H9 (cell line): ENCODE measurements around the gene ZNF608. TPM values are rescaled to one million over a fixed set of nuclear protein-coding genes. Genes with fewer than 3 reads are reported as not detected.

Experiments used
- DNase-seq: peaks from one replicate; pipeline ENCODE4 v3.0.0-alpha.2; 2017
- H2AFZ ChIP-seq: one replicate; pipeline ENCODE4 v1.6.1; 2013; ENCODE audit warnings: mild to moderate bottlenecking, low read length, control low read depth, moderate library complexity
- H2AK5ac ChIP-seq: 2 replicates; pipeline ENCODE4 v1.6.1; 2013; ENCODE audit warnings: low read length, control low read depth, mixed read lengths; ENCODE audit not compliant: insufficient read length
- H2BK120ac ChIP-seq: one replicate; pipeline ENCODE4 v1.6.1; 2013; ENCODE audit warnings: low read depth, mild to moderate bottlenecking, low read length, control low read depth, inconsistent platforms; ENCODE audit not compliant: poor library complexity, severe bottlenecking
- H2BK12ac ChIP-seq: 2 replicates; pipeline ENCODE4 v1.6.1; 2013; ENCODE audit warnings: low read length, control low read depth, mixed read lengths, low read depth; ENCODE audit not compliant: insufficient read length
- H2BK15ac ChIP-seq: 2 replicates; pipeline ENCODE4 v1.6.1; 2013; ENCODE audit warnings: low read depth, low read length, control low read depth
- H2BK20ac ChIP-seq: one replicate; pipeline ENCODE4 v1.6.1; 2013; ENCODE audit warnings: low read depth, mild to moderate bottlenecking, low read length, control low read depth, inconsistent platforms; ENCODE audit not compliant: poor library complexity, severe bottlenecking
- H2BK5ac ChIP-seq: 2 replicates; pipeline ENCODE4 v1.6.1; 2013; ENCODE audit warnings: low read length, control low read depth, mixed read lengths; ENCODE audit not compliant: insufficient read length
- H3K14ac ChIP-seq: 2 replicates; pipeline ENCODE4 v1.6.1; 2013; ENCODE audit warnings: low read length, control low read depth; ENCODE audit not compliant: insufficient read depth
- H3K18ac ChIP-seq: 2 replicates; pipeline ENCODE4 v1.6.1; 2013; ENCODE audit warnings: low read depth, mild to moderate bottlenecking, mixed read lengths, low read length, control low read depth; ENCODE audit not compliant: insufficient read length
- H3K23ac ChIP-seq: 2 replicates; pipeline ENCODE4 v1.6.1; 2013; ENCODE audit warnings: low read length, control low read depth, mixed read lengths, low read depth; ENCODE audit not compliant: insufficient read length
- H3K23me2 ChIP-seq: 2 replicates; pipeline ENCODE4 v1.6.1; 2013; ENCODE audit warnings: low read depth, mild to moderate bottlenecking, mixed read lengths, low read length, control low read depth; ENCODE audit not compliant: insufficient read length, poor library complexity, severe bottlenecking
- H3K27ac ChIP-seq: 2 replicates; pipeline ENCODE4 v1.5.1; 2013; ENCODE audit warnings: low read length, control low read depth, mixed read lengths, low read depth; ENCODE audit not compliant: insufficient read length
- H3K27me3 ChIP-seq: 2 replicates; pipeline ENCODE4 v1.6.1; 2013; ENCODE audit warnings: low read length, control low read depth, inconsistent platforms; ENCODE audit not compliant: insufficient read depth
- H3K4ac ChIP-seq: 2 replicates; pipeline ENCODE4 v1.6.1; 2013; ENCODE audit warnings: low read depth, mild to moderate bottlenecking, control low read depth, inconsistent platforms, low read length, moderate library complexity
- H3K4me1 ChIP-seq: 2 replicates; pipeline ENCODE4 v1.6.1; 2013; ENCODE audit warnings: low read length, control low read depth, inconsistent platforms; ENCODE audit not compliant: insufficient read depth
- H3K4me2 ChIP-seq: 2 replicates; pipeline ENCODE4 v1.6.1; 2013; ENCODE audit warnings: low read length, control low read depth, mixed read lengths; ENCODE audit not compliant: insufficient read length, insufficient read depth
- H3K56ac ChIP-seq: 2 replicates; pipeline ENCODE4 v1.6.1; 2013; ENCODE audit warnings: low read depth, mild to moderate bottlenecking, mixed read lengths, low read length, control low read depth; ENCODE audit not compliant: insufficient read length
- H3K79me1 ChIP-seq: 2 replicates; pipeline ENCODE4 v1.6.1; 2013; ENCODE audit warnings: low read depth, mild to moderate bottlenecking, moderate library complexity, low read length, control low read depth, inconsistent platforms; ENCODE audit not compliant: insufficient read depth, poor library complexity, severe bottlenecking
- H3K79me2 ChIP-seq: 2 replicates; pipeline ENCODE4 v1.6.1; 2013; ENCODE audit warnings: low read length, control low read depth, inconsistent platforms; ENCODE audit not compliant: insufficient read depth
- H3K9ac ChIP-seq: 2 replicates; pipeline ENCODE4 v1.6.1; 2013; ENCODE audit warnings: low read length, control low read depth, mixed read lengths; ENCODE audit not compliant: insufficient read length; ENCODE audit errors: extremely low read depth
- H3K9me3 ChIP-seq: one replicate; pipeline ENCODE4 v1.6.1; 2013; ENCODE audit warnings: low read depth, low read length, inconsistent platforms; ENCODE audit not compliant: control insufficient read depth
- H3T11ph ChIP-seq: one replicate; pipeline ENCODE4 v1.6.1; 2013; ENCODE audit warnings: mild to moderate bottlenecking, low read length, control low read depth, inconsistent platforms
- H4K20me1 ChIP-seq: one replicate; pipeline ENCODE4 v1.6.1; 2013; ENCODE audit not compliant: control insufficient read depth, insufficient read length, insufficient read depth
- H4K5ac ChIP-seq: 2 replicates; pipeline ENCODE4 v1.6.1; 2013; ENCODE audit warnings: low read depth, mild to moderate bottlenecking, mixed read lengths, low read length, control low read depth; ENCODE audit not compliant: insufficient read length
- H4K8ac ChIP-seq: replicated peaks from 2 replicates; pipeline ENCODE4 v1.6.1; 2013; ENCODE audit warnings: low read length, control low read depth, mixed read lengths, low read depth; ENCODE audit not compliant: insufficient read length
- H4K91ac ChIP-seq: 2 replicates; pipeline ENCODE4 v1.6.1; 2013; ENCODE audit warnings: low read depth, mild to moderate bottlenecking, moderate library complexity, mixed read lengths, low read length, control low read depth; ENCODE audit not compliant: insufficient read length
- H3K27ac Mint-ChIP-seq, 3 experiments: 2 replicates in 2 of 3; 3 replicates in 1 of 3; pipeline ENCODE4 v1.8.0; 2020 to 2021; ENCODE audit warnings: mixed read lengths in 3 of 3, mild to moderate bottlenecking in 1 of 3, moderate library complexity in 1 of 3
- H3K27me3 Mint-ChIP-seq: 2 replicates; pipeline ENCODE4 v1.8.0; 2021; ENCODE audit warnings: low read depth, mild to moderate bottlenecking, moderate library complexity, mixed read lengths
- H3K36me3 Mint-ChIP-seq, 3 experiments: 2 replicates in 2 of 3; 3 replicates in 1 of 3; pipeline ENCODE4 v1.8.0; 2020 to 2021; ENCODE audit warnings: low read depth in 3 of 3, mixed read lengths in 3 of 3; ENCODE audit not compliant: insufficient read depth in 1 of 3
- H3K4me1 Mint-ChIP-seq, 2 experiments: 2 replicates each; pipeline ENCODE4 v1.8.0; 2020; ENCODE audit warnings: mixed read lengths in 2 of 2
- H3K4me3 Mint-ChIP-seq, 2 experiments: 2 replicates in 1 of 2; 3 replicates in 1 of 2; pipeline ENCODE4 v1.8.0; 2020 to 2021; ENCODE audit warnings: mild to moderate bottlenecking in 2 of 2, mixed read lengths in 2 of 2, moderate library complexity in 1 of 2
- H3K9me3 Mint-ChIP-seq, 2 experiments: 2 replicates in 1 of 2; 3 replicates in 1 of 2; pipeline ENCODE4 v1.8.0; 2020; ENCODE audit warnings: mild to moderate bottlenecking in 2 of 2, mixed read lengths in 2 of 2, moderate library complexity in 1 of 2
- CTCF ChIP-seq: fragments of 200-600 bp; sonication (generic); conservative IDR thresholded peaks from 3 replicates; pipeline ENCODE4 v1.8.0; 2021; ENCODE audit warnings: antibody characterized with exemption, mild to moderate bottlenecking
- WGBS: extraction: QIAGEN DNeasy Blood & Tissue Kit; methylation state at CpG from one replicate; pipeline ENCODE4 v1.1.7; 2013; ENCODE audit warnings: missing lambda C conversion rate, low lambda C conversion rate, mixed read lengths; ENCODE audit not compliant: insufficient read length; ENCODE audit errors: extremely low coverage; 5-methylcytosine and 5-hydroxymethylcytosine counted together
- total RNA-seq: library from RNA; stranded (reverse); gene quantifications from 2 replicates; pipeline ENCODE4 v1.2.1, GENCODE V29; 2021

Gene ZNF608
- total RNA-seq, 1 experiment from 2014 or later: 67.0 TPM

DNA sequence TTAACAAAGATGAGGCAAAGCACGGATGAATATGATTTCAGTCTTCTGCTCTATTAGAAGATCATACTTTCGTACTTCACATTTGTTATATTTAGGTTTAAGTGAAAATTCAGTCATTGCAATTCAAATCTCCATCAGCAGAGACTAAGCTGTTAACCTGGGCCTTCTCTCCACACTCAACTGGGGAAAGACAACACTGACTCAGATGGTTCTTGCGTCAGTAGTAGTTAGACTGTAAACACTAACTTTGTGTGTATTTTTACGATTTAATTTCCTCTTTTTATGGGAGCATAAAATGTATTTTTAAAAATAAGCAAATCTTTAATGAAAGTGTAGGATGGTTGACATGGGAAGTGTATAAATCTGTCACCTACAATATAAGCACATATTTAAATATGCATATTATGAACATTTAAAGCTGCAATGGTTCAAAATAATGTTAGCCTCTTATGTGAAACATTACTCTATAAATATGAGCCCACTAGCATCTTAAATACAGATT is 42.7 kb upstream of the ZNF608 start:
- no peaks in the 10 kb centered on the region for H3K23me2 ChIP-seq
- no peak overlapping the region for H2AK5ac ChIP-seq
- no peak overlapping the region for H4K91ac ChIP-seq
- H3K14ac ChIP-seq: no peak overlapping the region
- no peak overlapping the region for H4K8ac ChIP-seq
- H3K4me1 ChIP-seq: no peaks in the 10 kb centered on the region
- H3K27ac ChIP-seq: no peak overlapping the region
- no peak overlapping the region for H2BK15ac ChIP-seq
- H3K79me1 ChIP-seq: no peaks in the 10 kb centered on the region
- H2BK12ac ChIP-seq: no peak overlapping the region
- no peak overlapping the region for H2BK5ac ChIP-seq
- H3K4me2 ChIP-seq: no peak overlapping the region
- no peaks in the 10 kb centered on the region for H3K4me1 Mint-ChIP-seq
- no peak overlapping the region for H3K4ac ChIP-seq
- H3K9ac ChIP-seq: no peak overlapping the region
- no peak overlapping the region for H3K4me3 Mint-ChIP-seq
- no peak overlapping the region for H2BK20ac ChIP-seq
- H3K23ac ChIP-seq: no peak overlapping the region
- no peak overlapping the region for H3T11ph ChIP-seq
- H4K20me1 ChIP-seq: no peaks in the 10 kb centered on the region
- no peak overlapping the region for H3K56ac ChIP-seq
- no peak overlapping the region for H3K18ac ChIP-seq
- no peaks in the 10 kb centered on the region for H3K27me3 ChIP-seq
- WGBS: no CpG with 5 or more reads among the region's 4 CpGs
- H2BK120ac ChIP-seq: no peak overlapping the region
- no peaks in the 10 kb centered on the region for H3K9me3 ChIP-seq
- H3K27me3 Mint-ChIP-seq: no peaks in the 10 kb centered on the region
- H2AFZ ChIP-seq: no peak overlapping the region
- H3K79me2 ChIP-seq: no peaks in the 10 kb centered on the region
- no peaks in the 10 kb centered on the region for H3K9me3 Mint-ChIP-seq
- no peak for TF ChIP-seq CTCF
- no peak overlapping the region for H4K5ac ChIP-seq
- DNase-seq: no peak
- H3K27ac Mint-ChIP-seq: no peak overlapping the region
- H3K36me3 Mint-ChIP-seq: no peaks in the 10 kb centered on the region
